Stimulated activated CD4-positive, alpha-beta T cell treated with anti-CD3 and anti-CD28 coated beads, Interleukin-12 subunit alpha, Interleukin-12 subunit beta, amount 100 ng/mL, for 4 hours (primary cell): ENCODE results near the gene DPY30.
"Not testable (repeated sequence)": the region's sequence is repeated elsewhere in the genome, so short reads cannot be mapped to it uniquely, and the experiment has no call there.

Source experiments
- DNase-seq: peaks from one replicate; pipeline ENCODE4 v3.0.0-alpha.2; 2020

Gene DPY30

DNA sequence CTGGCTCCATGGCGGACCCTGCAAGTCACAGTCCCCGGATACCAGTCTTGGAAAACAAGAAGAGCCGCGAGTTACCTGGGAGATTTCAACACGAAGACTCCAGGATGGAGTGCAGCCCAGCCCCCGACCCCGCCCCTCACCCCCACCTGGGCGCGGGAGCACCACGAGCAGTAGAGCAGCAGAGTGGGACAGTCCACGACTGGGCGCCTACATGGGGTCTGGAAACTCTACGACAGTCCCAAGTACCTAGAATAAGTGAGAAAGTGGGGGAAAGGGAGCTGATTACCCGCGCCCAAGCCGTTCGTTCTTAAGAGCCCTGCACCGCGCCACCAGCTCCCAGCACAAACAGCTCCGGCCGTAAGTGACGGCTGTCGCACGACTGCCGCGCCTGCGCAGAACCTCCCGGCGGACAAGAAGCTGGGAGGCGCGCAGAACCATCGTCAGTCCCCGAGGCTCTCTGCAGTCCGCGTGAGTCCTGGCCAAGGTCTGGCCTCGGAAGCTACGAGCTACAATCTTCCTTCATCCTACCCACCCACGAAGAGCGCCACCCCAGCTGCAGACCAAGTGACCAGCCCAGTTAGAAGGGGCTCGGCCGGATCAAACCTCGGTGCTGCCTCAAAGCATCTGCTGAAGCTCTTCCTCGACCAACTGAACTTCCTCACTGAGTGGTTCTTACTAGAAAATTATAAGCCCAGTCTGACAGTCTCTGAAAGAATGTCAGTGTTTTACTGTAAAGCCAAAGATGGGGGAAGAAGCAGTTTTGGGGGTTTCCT lies at the start of gene DPY30:
Gene DPY30, minus strand, starts transcription at position 359 of the 773 bp plus-strand sequence. Its CDS starts 349 bp downstream, at position 10.
- peak; percentile 86 for DNase-seq

DNA sequence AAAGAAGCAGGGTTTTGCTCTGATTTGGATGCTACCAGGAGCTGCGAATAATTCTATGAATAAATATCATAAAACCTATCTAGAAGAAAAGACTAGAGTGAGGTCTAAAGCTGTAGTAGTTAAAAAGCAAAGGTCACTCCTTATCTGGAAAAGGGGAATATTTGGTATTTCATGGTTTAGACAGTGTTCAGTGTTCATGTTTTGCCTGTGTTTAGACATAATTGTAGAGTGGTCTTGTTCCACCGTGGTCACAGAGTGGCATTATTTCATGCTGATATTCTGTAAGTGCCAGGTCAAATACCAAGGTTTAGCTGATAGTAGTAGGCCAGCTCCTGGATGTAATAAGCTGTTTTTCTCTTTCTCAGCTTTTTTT lies 34.5 kb upstream of the DPY30 start:
- no peak for DNase-seq

DNA sequence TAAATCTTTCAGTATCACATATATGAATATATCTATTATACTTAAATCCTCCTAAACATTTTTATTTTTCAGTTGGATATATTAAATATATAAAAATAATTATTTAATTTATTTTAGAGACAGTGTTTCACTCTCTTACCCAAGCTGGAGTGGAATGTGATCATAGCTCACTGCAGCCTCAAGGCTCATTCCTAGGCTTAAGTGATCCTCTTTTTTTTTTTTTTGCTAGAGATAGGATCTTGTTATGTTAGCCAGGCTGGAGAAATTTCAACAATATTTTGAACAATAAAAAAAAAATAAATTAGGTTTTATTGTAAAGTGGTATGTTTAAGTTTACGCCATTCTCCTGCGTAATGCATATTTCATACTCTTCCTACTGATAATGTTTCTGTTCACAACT lies 27.9 kb upstream of the DPY30 start:
- DNase-seq, result no peak

DNA sequence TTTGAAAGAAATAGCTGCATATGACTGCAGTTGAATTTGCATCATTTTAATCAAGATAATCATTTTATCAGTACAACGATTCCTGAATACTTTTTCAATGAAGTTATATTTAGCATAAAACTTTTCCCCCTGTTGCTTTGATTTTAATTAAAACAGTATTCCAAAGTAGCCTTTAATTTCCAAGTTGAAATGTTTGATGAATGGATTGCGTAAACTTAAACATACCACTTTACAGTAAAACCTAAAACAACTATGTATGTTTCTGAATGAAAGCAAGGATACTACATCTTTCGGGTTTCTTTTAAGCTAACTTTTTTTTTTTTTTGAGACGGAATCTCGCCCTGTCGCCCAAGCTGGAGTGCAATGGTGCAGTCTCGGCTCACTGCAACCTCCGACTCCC lies 25.1 kb upstream of the DPY30 start:
- no peak for DNase-seq

DNA sequence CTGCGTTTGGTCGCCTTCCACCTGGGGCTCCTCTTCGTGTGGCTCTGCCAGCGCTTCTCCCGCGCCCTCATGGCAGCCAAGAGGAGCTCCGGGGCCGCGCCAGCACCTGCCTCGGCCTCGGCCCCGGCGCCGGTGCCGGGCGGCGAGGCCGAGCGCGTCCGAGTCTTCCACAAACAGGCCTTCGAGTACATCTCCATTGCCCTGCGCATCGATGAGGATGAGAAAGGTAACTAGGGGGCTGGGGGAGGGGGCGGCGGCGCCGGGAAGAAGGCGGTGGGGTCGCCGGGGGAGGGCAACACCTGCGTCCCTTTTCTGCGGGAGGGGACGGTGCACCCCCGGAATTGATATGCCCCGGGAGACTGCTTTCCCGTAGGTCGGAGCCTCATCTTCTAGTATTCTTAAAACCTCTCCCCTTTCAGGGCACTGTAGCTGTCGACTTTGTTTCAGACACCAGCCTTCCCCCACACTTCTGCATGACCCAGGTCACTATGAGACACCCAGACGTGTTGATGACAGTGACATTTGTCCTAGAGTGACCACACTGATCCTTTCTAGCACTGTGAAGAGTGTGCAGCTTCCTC lies 24.5 kb upstream of the DPY30 start:
- no peak for DNase-seq

DNA sequence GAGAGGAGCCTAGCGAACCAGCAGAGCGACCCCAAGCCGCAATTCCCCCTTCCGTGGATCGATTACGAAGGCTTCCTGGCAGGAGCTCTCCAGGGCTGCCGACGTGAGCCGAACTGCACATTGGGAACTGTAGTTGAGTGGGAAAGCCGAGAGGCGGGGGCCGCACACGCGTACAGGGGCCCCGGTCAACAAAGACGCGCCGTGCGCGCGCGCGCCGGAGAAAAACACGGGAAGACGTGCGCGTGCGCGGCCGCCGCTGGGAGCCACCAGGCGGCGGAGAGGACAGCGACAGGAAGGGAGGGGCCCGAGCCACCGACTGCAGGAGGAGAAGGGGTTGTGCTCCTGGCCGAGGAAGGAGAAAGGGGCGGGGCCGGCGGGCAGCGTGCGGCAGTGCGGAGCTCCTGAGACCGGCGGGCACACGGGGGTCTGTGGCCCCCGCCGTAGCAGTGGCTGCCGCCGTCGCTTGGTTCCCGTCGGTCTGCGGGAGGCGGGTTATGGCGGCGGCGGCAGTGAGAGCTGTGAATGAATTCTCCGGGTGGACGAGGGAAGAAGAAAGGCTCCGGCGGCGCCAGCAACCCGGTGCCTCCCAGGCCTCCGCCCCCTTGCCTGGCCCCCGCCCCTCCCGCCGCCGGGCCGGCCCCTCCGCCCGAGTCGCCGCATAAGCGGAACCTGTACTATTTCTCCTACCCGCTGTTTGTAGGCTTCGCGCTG lies 23.9 kb upstream of the DPY30 start, which contains the start of gene SPAST:
Gene SPAST, plus strand, starts transcription at position 247 of the 711 bp plus-strand sequence. Its CDS starts 276 bp downstream, at position 523.
- peak; percentile 98 for DNase-seq

DNA sequence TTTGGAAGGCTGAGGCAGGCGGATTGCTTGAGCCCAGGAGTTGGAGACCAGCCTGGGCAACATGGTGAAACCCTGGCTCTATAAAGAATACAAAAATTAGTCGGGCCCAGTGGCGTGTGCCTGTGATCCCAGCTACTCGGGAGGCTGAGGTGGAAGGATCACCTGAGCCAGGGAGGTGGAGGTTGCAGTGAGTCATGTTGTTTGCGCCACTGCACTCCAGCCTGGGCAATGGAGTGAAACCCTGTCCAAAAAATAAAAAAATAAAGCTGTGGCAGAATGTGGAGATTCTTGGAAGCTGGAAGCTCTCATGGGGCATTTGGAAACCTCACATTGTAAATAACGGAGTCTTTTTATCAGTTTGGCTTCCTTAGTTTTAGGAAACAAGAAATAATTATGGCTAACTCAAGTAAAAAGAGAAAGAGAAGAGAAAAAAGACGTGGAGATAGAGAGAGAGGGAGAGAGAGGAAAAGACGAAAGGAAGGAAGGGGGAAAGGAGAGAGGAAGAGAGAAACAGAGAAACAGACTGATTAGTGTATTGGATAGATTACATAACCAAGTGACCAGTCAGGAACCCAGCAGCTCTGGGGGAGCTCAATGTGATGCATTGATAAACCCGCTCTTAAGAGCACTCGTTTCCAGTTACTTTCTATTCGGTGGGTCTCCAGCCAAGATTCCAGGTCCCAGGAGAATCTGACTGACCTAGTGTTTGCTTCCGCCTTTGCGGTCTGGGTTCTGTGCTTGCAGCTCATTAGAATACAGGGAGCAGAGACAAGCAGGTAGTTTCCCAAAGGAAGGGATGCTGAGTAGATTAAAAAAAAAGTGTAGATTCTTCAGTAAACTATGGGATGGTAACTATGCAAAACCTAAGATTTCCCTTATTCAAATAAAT lies 22.6 kb upstream of the DPY30 start:
- no peak for DNase-seq

DNA sequence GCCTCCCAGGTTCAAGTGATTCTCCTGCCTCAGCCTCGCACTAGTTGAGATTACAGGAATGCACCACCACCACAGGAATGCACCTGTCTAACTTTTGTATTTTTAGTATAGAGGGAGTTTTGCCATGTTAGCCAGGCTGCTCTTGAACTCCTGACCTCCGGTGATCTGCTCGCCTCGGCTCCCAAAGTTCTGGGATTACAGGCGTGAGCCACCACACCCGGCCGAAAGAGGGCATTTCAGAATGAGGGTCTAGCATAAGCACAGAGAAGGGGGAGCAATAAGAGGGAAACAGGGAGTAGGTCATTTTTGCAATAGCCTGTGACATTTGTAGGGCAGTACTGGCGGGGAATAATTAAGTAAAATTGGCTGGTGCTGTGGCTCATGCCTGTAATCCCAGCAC lies 21.8 kb upstream of the DPY30 start:
- no peak for DNase-seq

DNA sequence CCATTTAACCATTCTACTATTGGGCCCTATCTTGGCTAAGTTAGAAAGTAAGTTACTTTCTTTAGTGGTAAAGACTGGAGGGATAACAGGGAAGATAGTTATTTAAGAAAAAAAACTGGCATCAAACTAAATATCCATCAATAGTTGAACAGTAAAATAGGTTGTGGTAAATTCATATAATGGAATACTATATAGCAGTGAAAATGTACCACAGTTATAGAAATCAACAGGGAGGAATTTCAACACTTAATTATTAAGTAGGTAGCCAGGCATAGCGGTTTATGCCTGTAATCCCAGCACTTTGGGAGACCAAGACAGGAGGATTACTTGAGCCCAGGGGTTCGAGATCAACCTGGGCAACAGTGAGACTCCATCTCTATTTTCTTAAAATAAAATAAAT lies 20.7 kb upstream of the DPY30 start:
- no peak for DNase-seq

DNA sequence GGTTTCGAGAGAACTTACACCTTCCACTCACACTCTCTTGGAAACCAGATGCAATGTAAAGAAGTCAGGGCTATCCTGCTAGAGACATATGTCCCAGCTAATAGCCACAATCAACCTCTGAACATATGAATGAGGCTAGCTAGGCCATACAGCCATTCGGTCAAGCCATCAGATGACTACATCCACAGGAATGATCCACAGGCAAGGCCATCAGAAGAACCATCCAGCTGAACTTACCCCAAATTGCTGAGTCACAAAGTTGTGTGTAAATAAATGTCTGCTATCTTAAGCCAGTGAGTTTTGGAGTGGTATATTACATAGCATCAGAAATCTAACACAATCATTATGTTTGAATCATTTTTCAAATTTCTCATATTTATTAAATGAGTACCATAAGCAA lies 18.5 kb upstream of the DPY30 start:
- no peak for DNase-seq

DNA sequence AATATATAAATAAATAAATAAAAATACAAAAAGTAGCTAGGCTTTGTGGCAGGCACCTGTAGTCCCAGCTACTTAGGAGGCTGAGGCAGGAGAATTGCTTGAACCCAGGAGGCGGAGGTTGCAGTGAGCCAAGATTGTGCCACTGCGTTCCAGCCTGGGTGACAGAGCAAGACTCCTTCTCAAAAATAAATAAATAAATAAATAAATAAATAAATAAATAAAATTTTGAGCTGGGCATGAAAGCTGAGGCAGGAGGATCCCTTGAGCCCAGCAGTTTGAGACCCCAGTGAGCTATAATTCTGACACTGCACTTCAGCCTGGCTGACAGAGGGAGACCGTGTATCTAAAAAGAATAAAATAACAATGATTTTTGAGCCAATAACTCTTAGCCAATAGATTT lies 15.0 kb upstream of the DPY30 start:
- DNase-seq, result not testable (repeated sequence)

DNA sequence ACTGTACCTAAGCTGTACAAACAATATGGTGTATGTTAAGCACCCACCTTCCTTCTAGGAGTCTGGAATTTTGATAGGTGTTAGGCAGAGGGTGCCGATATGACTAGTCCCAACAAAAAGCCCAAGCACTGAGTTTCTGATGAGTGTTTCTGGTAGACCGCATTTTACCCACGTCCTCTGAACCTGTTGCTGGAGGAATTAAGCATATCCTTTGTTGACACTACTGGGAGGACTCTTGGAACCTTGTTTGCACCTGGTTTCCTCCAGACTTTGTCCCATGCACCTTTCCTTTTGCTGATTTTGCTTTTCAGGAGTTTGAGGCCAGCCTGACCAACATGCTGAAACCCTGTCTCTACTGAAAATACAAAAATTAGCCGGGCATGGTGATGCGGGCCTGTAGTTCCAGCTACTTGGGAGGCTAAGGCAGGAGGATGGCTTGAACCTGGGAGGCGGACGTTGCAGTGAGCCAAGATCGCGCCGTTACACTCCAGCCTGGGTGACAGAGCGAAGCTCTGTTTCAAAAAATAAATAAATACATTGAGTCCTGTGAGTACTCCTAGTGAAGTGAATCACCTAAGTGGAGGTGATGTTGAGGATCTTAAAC lies 12.3 kb upstream of the DPY30 start:
- no peak for DNase-seq

DNA sequence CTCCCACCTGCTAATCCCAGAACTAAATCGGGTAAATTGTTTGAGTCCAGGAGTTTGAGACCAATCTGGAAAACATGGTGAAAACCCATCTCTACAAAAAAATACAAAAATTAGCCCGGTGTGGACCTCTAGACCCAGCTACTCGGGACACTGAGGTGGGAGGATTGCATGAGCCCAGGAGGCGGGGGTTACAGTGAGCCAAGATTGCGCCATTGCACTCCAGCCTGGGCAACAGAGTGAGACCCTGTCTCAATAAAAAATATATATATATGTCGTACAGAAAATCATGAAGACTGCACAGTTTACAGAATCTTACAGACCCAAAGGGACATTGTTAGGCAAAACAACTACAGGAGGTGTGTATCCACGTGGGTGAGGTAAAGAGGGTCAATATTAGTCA lies 4.0 kb upstream of the DPY30 start:
- no peak for DNase-seq

DNA sequence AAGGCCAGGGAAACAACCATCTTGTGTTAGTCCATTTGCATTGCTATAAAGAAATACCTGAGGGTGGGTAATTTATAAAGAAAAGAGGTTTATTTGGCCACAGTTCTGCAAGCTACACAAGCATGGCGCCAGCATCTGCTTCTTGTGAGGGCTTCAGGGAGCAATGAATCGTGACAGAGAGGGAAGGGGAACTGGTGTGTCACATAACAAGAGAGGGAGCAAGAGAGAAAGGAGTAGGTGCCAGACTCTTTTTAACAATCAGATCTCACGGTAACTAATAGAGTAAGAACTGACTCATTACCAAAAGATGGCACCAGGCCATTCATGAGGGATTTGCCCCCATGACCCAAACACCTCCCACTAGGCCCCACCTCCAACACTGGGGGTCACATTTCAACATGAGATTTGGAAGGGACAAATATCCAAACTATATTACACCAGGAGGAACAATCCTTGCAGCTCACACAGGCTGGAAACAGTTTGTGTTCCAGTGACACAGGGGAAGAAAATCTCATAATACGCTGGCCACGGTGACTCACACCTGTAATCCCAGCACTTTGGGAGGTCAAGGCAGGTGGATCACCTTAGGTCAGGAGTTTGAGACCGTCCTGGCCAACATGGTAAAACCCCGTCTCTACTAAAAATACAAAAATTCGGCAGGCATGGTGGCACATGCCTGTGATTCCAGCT lies 5.3 kb downstream of the DPY30 start:
- not testable (repeated sequence) for DNase-seq

DNA sequence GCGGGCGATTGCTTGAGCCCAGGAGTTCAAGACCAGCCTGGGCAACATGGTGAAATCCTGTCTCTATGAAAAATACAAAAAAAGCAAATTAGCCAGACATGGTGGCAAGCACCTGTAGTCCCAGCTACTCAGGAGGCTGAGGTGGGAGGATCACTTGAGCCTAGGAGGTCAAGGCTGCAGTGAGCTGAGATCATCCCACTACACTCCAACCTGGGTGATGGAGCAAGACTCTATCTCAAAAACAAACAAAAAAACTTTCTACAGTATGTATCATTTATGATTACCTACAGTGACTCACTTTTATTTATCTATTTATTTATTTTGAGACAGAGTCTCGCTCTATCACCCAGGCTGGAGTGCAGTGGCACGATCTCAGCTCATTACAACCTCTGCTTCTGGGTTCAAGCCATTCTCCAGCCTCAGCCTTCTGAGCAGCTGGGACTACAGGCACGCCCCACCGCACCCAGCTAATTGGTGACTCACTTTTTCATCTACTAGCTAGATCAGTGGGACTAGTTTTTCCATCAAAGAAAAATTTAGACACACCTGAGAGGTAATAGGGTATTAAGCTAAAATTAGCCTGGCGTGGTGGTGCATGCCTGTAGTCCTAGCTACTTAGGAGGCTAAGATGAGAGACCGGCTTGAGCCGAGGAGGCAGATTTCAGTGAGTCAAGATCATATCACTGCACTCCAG lies 20.7 kb downstream of the DPY30 start:
- not testable (repeated sequence) for DNase-seq

DNA sequence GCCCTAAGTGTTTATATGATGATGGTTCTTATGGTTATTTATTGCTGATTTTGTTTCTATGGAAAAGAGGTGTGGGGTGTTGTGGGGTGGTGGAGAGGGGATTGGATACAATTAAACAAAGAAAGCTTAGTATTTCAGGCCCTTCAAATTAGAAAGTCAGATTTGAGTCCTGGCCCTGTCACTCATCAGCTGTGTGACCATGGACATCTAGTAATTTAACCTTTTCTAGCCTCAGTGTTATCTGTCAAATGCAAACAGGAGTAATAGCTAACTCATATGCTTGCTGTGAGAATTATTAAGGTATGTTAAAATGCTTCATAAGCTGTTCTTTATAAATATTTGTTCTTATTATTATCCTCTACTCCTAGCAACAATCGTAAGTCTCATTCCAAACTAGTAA lies 26.7 kb downstream of the DPY30 start:
- DNase-seq, result no peak

DNA sequence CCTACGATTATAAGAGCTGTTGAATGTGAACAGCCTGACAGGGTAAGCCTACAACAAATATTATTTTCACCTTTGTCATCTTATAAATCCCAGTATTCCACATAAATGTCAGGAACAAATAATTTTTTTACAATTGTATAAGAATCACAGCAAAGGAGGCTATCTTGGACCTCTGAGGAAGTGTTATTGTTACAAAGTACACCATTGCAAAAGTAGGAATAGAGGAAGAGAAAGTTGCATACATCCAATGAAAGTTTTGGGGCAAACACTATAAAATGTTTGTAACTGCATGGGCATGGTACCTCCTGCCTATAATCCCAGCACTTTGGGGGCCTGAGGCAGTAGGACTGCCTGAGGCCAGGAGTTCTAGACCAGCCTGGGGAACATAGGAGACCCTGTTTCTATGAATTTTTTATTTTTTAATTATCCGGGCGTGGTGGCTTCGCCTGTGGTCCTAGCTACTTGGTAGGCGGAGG lies 28.1 kb downstream of the DPY30 start:
- DNase-seq, result no peak

DNA sequence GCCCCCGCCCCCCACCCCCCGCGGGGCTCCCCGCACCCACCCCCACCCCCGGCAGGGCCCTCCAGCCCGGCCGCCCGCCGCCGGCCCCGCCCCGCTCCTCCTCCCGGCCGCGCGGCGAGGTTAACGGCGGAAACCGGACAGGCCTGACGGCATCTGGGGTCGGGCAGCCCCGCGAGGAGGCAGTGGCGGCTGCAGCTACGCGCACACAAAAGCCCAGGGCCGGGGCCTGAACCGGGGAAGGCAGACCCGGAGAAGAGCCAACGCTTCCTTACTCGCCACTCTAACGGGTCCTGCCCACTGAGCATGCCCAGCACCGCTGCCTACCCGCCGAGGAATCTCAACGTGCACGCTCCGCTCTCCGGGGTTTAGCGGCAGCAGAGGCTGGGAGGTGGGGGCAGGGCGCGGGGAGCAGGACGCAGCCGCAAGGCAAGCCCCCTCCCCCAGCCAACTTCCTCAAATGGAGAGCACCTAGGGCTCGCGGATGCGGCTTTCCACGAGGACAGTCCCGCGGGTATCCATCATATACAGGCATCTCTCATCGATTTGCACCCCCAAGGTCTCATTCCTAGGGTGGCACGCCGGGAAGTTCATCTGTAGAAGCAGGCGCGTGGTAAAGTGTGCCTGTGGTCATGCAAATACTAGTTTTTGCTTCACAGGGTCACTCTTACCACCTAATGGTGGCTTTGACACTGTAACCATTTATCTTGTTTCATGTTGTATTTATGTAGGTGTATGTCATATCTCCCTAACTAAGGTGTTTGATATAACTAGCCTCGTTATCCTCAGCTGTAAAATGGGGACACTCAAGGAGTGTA lies 28.7 kb downstream of the DPY30 start, which contains the start of gene MEMO1:
Gene MEMO1, minus strand, starts transcription at position 339 of the 815 bp plus-strand sequence. CDS start 761 bp downstream, outside the sequence.
- DNase-seq, result peak; percentile 93

DNA sequence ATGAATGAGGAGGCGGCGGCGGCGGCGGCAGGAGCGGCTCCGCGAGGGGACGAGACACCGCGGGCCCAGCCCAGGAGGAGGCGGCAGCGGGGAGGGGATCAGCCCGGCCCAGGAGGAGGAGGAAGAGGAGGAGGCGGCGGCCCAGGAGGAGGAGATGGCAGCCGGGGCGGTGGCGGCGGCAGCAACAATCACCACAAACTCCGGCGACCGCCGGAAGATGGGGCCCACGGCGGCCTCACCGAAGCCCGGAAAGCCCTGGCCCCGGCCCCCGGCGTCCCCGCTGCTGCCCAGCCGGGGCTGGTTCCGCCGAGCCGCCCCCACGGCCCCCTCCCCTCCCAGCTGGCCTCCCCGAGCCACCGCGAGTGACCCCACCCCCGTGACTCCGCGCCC lies 29.3 kb downstream of the DPY30 start:
- DNase-seq, result peak; percentile 55
